ENCODE measurements around the gene PPP6R2.

DNA sequence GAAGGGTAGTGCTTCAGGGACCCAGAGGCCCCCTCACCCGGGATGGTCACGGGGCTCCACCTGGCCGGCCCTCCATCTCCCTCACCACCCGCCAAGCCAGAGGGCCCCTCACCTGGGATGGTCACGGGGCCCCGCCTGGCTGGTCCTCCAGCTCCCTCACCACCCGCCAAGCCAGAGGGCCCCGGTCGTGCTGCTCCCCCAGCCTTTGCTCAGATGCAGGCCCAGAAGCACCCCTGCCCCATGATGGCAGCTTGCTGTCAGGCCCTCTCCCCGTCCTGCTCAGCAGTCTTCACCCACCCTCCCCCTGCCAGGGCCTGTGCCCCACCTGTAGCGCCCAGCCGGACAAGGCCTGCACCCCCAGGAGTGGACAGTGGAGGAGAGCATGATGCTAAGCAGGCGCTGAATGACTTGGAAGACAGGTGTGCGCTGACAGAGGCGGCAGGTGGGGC, 23.6 kb upstream of the PPP6R2 start:
- TF ChIP-seq, protein P1, sequence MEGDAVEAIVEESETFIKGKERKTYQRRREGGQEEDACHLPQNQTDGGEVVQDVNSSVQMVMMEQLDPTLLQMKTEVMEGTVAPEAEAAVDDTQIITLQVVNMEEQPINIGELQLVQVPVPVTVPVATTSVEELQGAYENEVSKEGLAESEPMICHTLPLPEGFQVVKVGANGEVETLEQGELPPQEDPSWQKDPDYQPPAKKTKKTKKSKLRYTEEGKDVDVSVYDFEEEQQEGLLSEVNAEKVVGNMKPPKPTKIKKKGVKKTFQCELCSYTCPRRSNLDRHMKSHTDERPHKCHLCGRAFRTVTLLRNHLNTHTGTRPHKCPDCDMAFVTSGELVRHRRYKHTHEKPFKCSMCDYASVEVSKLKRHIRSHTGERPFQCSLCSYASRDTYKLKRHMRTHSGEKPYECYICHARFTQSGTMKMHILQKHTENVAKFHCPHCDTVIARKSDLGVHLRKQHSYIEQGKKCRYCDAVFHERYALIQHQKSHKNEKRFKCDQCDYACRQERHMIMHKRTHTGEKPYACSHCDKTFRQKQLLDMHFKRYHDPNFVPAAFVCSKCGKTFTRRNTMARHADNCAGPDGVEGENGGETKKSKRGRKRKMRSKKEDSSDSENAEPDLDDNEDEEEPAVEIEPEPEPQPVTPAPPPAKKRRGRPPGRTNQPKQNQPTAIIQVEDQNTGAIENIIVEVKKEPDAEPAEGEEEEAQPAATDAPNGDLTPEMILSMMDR (IDR thresholded peaks at IDR 0.05), result no peak
- no peak for TF ChIP-seq POLR2A (IDR thresholded peaks at IDR 0.05)
